Choroid plexus epithelial cell (primary cell): ENCODE results near the gene SLC7A14.

Experiments used
- DNase-seq: peaks from one replicate; pipeline ENCODE4 v3.0.0-alpha.2; 2010; ENCODE audit warnings: low read depth
- H3K4me3 ChIP-seq: 2 replicates; pipeline ENCODE4 v1.5.1; 2011; ENCODE audit warnings: low read depth, mild to moderate bottlenecking, control low read depth, low read length, moderate library complexity
- TF ChIP-seq, protein P1 (sequence below): conservative IDR thresholded peaks from 2 replicates; pipeline ENCODE4 v1.5.1; 2011; ENCODE audit warnings: low read depth, mild to moderate bottlenecking, control low read depth, inconsistent platforms, low read length, moderate library complexity

SLC7A14 gene

DNA sequence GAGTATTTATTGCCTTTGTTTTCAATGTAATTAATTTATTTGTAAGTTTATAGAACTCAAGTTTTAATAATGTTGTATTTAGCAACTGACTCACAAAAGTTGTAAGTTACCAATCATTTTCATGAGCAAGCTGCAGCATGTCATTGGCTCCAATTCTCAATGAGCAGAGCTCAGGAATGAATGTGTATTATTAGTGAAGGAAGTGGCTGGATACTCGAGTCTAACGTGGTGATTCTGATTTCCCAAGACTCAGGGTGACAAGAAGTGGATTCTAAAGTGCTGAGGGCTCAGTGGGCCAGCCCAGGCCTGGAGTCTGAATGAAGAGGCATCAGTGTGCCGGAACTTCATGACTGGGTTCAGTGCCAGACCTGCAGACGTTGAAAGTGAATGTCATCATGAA is 127.6 kb downstream of the SLC7A14 start:
- TF ChIP-seq, protein P1, sequence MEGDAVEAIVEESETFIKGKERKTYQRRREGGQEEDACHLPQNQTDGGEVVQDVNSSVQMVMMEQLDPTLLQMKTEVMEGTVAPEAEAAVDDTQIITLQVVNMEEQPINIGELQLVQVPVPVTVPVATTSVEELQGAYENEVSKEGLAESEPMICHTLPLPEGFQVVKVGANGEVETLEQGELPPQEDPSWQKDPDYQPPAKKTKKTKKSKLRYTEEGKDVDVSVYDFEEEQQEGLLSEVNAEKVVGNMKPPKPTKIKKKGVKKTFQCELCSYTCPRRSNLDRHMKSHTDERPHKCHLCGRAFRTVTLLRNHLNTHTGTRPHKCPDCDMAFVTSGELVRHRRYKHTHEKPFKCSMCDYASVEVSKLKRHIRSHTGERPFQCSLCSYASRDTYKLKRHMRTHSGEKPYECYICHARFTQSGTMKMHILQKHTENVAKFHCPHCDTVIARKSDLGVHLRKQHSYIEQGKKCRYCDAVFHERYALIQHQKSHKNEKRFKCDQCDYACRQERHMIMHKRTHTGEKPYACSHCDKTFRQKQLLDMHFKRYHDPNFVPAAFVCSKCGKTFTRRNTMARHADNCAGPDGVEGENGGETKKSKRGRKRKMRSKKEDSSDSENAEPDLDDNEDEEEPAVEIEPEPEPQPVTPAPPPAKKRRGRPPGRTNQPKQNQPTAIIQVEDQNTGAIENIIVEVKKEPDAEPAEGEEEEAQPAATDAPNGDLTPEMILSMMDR, result no peak
- no peak overlapping the region for H3K4me3 ChIP-seq
- no peak for DNase-seq

DNA sequence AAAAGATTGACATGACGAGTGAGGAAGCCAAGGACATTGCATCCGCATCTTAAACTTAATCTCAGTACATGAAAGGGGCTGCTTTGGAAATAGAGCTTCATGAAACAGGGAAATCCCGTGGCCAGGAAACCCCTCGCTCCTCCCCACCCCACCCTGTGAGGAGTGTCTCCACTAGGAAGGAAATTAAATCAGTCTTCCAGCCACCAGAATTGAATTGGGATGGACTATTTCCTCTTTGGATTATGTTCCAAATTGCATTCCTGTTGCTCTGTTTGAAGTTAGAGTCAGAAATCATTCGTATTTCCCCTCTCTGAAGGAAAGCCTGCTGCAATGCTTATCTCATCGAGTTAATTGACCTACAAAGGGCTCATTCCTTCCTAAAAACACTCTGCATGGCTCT is 131.4 kb downstream of the SLC7A14 start:
- DNase-seq, result no peak

DNA sequence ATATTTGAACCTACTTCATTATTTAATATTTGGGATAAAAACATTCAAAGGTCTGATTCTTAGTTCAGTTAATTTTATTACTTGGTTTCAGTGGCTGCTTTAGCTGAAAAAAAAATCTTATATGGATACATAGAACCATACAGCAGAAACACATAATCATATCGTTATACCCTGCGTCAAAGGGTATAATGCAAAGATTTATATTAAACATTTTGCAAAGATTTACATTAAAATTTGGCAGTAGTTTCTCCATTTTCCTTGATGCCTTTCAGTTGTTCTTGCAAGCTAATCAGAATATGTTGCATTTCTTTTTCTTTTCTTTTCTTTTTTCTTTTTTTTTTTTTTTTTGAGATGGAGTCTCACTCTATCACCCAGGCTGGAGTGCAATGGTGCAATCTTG is 135.8 kb downstream of the SLC7A14 start:
- TF ChIP-seq, protein P1, result no peak
- no peak overlapping the region for H3K4me3 ChIP-seq
- no peak for DNase-seq

More for the DNA sequence above, 131.4 kb downstream of the SLC7A14 start:
- TF ChIP-seq, protein P1, result no peak
- H3K4me3 ChIP-seq, result no peak overlapping the region

DNA sequence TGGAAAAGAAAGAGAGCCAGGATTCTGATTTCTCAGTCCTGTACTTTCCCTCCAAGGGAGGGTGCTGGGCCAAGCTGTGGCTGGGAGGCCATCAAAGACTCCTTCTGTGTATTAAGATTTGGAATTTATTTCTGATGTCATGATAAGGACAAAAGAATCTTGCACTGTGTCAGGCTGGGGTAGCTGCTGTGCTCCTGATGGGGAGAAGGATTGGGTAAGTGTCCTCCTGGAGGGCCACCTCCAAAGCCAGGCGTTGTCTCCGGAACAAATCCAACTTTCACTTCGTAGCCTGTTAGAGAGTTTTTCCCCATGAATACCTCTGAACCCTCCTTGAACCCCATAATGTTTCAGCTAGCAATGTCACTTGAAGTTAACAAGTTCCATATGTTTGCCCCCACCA is 137.3 kb downstream of the SLC7A14 start:
- TF ChIP-seq, protein P1, result no peak
- H3K4me3 ChIP-seq, result peak overlapping the region; percentile 36
- peak; percentile 37 for DNase-seq

GRCh38 chr3:170443457-170443856 is 142.4 kb downstream of the SLC7A14 start:
- TF ChIP-seq, protein P1, result no peak
- no peak overlapping the region for H3K4me3 ChIP-seq
- no peak for DNase-seq

GRCh38 chr3:170442947-170443346 is 142.9 kb downstream of the SLC7A14 start:
- DNase-seq, result no peak
- no peak overlapping the region for H3K4me3 ChIP-seq
- TF ChIP-seq, protein P1, result no peak

DNA sequence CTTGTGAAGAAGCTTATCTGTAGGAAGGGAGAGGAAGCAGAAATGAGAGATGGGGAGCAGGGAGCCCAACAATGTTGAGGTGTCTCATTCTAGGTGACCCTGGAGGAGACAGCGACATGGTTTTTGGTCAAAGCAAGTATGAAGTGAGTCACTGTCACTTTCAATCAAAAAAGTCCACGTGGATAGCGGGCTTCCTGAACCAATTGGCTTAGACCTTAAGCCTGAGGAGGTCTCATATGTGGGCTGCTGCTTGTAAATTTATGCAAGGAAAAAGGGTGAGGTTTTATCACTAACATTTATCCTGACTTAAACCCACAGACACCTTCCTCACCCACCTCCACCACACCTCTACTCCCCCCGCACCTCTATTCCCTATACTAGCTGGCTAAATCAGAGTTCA is 144.5 kb downstream of the SLC7A14 start:
- DNase-seq, result no peak
- no peak overlapping the region for H3K4me3 ChIP-seq
- TF ChIP-seq, protein P1, result no peak
